GM18858 (cell line): ENCODE data around the gene OTOF.

ENCODE experiments used
- ATAC-seq: cut with Tn5 transposase; IDR thresholded peaks from one replicate; pipeline ENCODE4 v1.9.1; 2021; ENCODE audit not compliant: unreplicated experiment

The OTOF gene

GRCh38 chr2:26466662-26467310 lies 11.1 kb downstream of the OTOF start:
- no peak for ATAC-seq

GRCh38 chr2:26465981-26466471 lies 11.9 kb downstream of the OTOF start:
- ATAC-seq = no peak

- no peak for ATAC-seq
Observed at GRCh38 chr2:26465266-26465925, 12.5 kb downstream of the OTOF start.

- no peak for ATAC-seq
Observed at GRCh38 chr2:26464390-26465265, 13.3 kb downstream of the OTOF start.

- ATAC-seq = no peak
Observed at GRCh38 chr2:26463244-26464192, 14.4 kb downstream of the OTOF start.

GRCh38 chr2:26462511-26463243 lies 15.2 kb downstream of the OTOF start:
- ATAC-seq = no peak

GRCh38 chr2:26462100-26462499 lies 15.8 kb downstream of the OTOF start:
- no peak for ATAC-seq

GRCh38 chr2:26461601-26462023 lies 16.3 kb downstream of the OTOF start:
- no peak for ATAC-seq

GRCh38 chr2:26460613-26461031 lies 17.3 kb downstream of the OTOF start:
- ATAC-seq = no peak

- ATAC-seq = no peak
Observed at GRCh38 chr2:26459991-26460612, 17.8 kb downstream of the OTOF start.

GRCh38 chr2:26458365-26459042 lies 19.4 kb downstream of the OTOF start:
- ATAC-seq = no peak

- no peak for ATAC-seq
Observed at GRCh38 chr2:26457695-26458364, 20.1 kb downstream of the OTOF start.

GRCh38 chr2:26457251-26457666 lies 20.7 kb downstream of the OTOF start:
- no peak for ATAC-seq

GRCh38 chr2:26456440-26457250 lies 21.3 kb downstream of the OTOF start:
- ATAC-seq = no peak

GRCh38 chr2:26455670-26456439 lies 22.1 kb downstream of the OTOF start:
- ATAC-seq = no peak

- ATAC-seq = no peak
Observed at GRCh38 chr2:26455037-26455669, 22.8 kb downstream of the OTOF start.
